Measurements from ENCODE around the gene NRAP.

- no peak for TF ChIP-seq SUZ12 (IDR thresholded peaks at IDR 0.05; ENCODE audit: extremely low read depth, insufficient read depth, insufficient read length)
- TF ChIP-seq YY1 (IDR thresholded peaks at IDR 0.05; ENCODE audit: insufficient read depth, insufficient read length) = no peak
- no peak for TF ChIP-seq ZNF274 (IDR thresholded peaks at IDR 0.05; ENCODE audit: low read depth, low read length)
Observed at GRCh38 chr10:113661332-113661731, 2.5 kb downstream of the NRAP start.
